Endothelial cell of umbilical vein (primary cell): ENCODE data around the gene SRGAP3. TPM values are rescaled to one million over a fixed set of nuclear protein-coding genes. Genes with fewer than 3 reads are reported as not detected.

Experiments
- BruUV-seq: library from RNA; stranded (reverse); fragments of 400-500 nt; replicated peaks from 2 replicates; lab custom pipeline; 2021; lab: Mats Ljungman, UMichigan
- CTCF ChIA-PET: fragments of 300-600, 350-600 bp; sonication (Branson Sonifier 250); formaldehyde crosslinking; loops from one replicate; lab custom pipeline; 2021; ENCODE audit warnings: antibody characterized with exemption, inconsistent platforms; lab: Charles Lee
- POLR2A ChIA-PET: fragments of 300-600, 350-600 bp; sonication (Branson Sonifier 250); formaldehyde crosslinking; loops from one replicate; lab custom pipeline; 2021; ENCODE audit warnings: antibody characterized with exemption, inconsistent platforms; lab: Charles Lee
- DNase-seq: peaks from one replicate; pipeline ENCODE4 v3.0.0-alpha.2; 2011; ENCODE audit warnings: low read depth, low spot score
- FAIRE-seq: peaks from 2 replicates; lab custom pipeline; 2011; peaks lifted over from hg19 to GRCh38; lab: Jason Lieb, UNC
- H2AFZ ChIP-seq: 2 replicates; pipeline ENCODE4 v1.6.0; 2012; ENCODE audit warnings: low read depth, low read length, control low read depth, inconsistent platforms
- H3K27ac ChIP-seq: 2 replicates; pipeline ENCODE4 v1.5.1; 2011; ENCODE audit warnings: low read depth, mild to moderate bottlenecking, control low read depth, low read length, moderate library complexity; ENCODE audit not compliant: insufficient read depth
- H3K27me3 ChIP-seq, 2 experiments: 2 replicates each; pipeline versions ENCODE4 v1.6.0 to v1.6.1; 2011; ENCODE audit warnings: low read length in 2 of 2, mixed read lengths in 1 of 2; ENCODE audit not compliant: control insufficient read depth in 2 of 2, insufficient read depth in 2 of 2
- H3K36me3 ChIP-seq, 2 experiments: 2 replicates in 1 of 2; 3 replicates in 1 of 2; pipeline ENCODE4 v1.5.1; 2011; ENCODE audit warnings: low read length in 2 of 2, mild to moderate bottlenecking in 1 of 2, moderate library complexity in 1 of 2; ENCODE audit not compliant: control insufficient read depth in 2 of 2, insufficient read depth in 2 of 2; ENCODE audit errors: extremely low read depth in 1 of 2
- H3K4me1 ChIP-seq: 3 replicates; pipeline ENCODE4 v1.5.1; 2011; ENCODE audit warnings: mild to moderate bottlenecking, low read length; ENCODE audit not compliant: control insufficient read depth, insufficient read depth; ENCODE audit errors: extremely low read depth
- H3K4me2 ChIP-seq: 2 replicates; pipeline ENCODE4 v1.6.1; 2011; ENCODE audit warnings: low read length, control low read depth, mixed read lengths; ENCODE audit not compliant: insufficient read depth
- H3K4me3 ChIP-seq, 3 experiments: fragments of 200-600 bp in 1 of 3; sonication (generic), shearing (Covaris generic) in 1 of 3; replicated peaks in 1 of 3; 2 replicates each; pipeline ENCODE4 v1.5.1; 2011 to 2016; ENCODE audit warnings: control low read depth in 3 of 3, low read length in 3 of 3, mild to moderate bottlenecking in 2 of 3, inconsistent platforms in 1 of 3, low read depth in 1 of 3, moderate library complexity in 1 of 3; ENCODE audit not compliant: insufficient read depth in 1 of 3
- H3K79me2 ChIP-seq: 2 replicates; pipeline ENCODE4 v1.6.0; 2012; ENCODE audit warnings: low read length, inconsistent platforms; ENCODE audit not compliant: control insufficient read depth, insufficient read depth
- H3K9ac ChIP-seq: replicated peaks from 2 replicates; pipeline ENCODE3; 2011; ENCODE audit warnings: low read length, control low read depth; ENCODE audit not compliant: insufficient read depth; ENCODE audit errors: extremely low read depth
- H3K9me1 ChIP-seq: replicated peaks from 3 replicates; pipeline ENCODE4 v1.6.0; 2011; ENCODE audit warnings: mild to moderate bottlenecking, low read length; ENCODE audit not compliant: control insufficient read depth, insufficient read depth; ENCODE audit errors: extremely low read depth
- H3K9me3 ChIP-seq: replicated peaks from 2 replicates; pipeline ENCODE4 v1.5.1; 2012; ENCODE audit warnings: low read length, inconsistent platforms; ENCODE audit not compliant: control insufficient read depth, insufficient read depth
- H4K20me1 ChIP-seq: replicated peaks from 2 replicates; pipeline ENCODE3; 2011; ENCODE audit warnings: mild to moderate bottlenecking, low read length; ENCODE audit not compliant: control insufficient read depth, insufficient read depth; ENCODE audit errors: extremely low read depth
- EZH2 ChIP-seq: IDR thresholded peaks from 2 replicates; pipeline ENCODE4 v1.6.1; 2012; ENCODE audit warnings: borderline replicate concordance, low read depth, mild to moderate bottlenecking, moderate library complexity, low read length, inconsistent platforms; ENCODE audit not compliant: severe bottlenecking
- FOS ChIP-seq: IDR thresholded peaks from 2 replicates; pipeline ENCODE4 v1.6.1; 2011; ENCODE audit warnings: mild to moderate bottlenecking, low read length, moderate library complexity, borderline replicate concordance; ENCODE audit not compliant: insufficient read depth
- GATA2 ChIP-seq: IDR thresholded peaks from 2 replicates; pipeline ENCODE4 v1.7.0; 2011; ENCODE audit warnings: low read depth, mild to moderate bottlenecking, moderate library complexity, mixed read lengths, low read length; ENCODE audit not compliant: insufficient read length, insufficient read depth
- JUN ChIP-seq: IDR thresholded peaks from 2 replicates; pipeline ENCODE4 v1.6.1; 2011; ENCODE audit warnings: borderline replicate concordance, low read depth; ENCODE audit not compliant: insufficient read length, insufficient read depth
- MYC ChIP-seq: IDR thresholded peaks from one replicate; pipeline ENCODE4 v1.6.1; 2011; ENCODE audit warnings: mild to moderate bottlenecking, low read depth, low read length
- POLR2A ChIP-seq: IDR thresholded peaks from 2 replicates; pipeline ENCODE4 v1.6.1; 2012; ENCODE audit warnings: low read depth, mild to moderate bottlenecking, control low read depth, low read length
- POLR2AphosphoS5 ChIP-seq: IDR thresholded peaks from 2 replicates; pipeline ENCODE4 v1.6.1; 2012; ENCODE audit warnings: low read depth, mild to moderate bottlenecking, control low read depth, low read length, moderate library complexity; ENCODE audit not compliant: insufficient read depth
- dilution Hi-C: fragments of 300-500 bp; cut with MboI; formaldehyde crosslinking; loops from one replicate; pipeline ENCODE4 v1.15.0; 2019; ENCODE audit warnings: low sequenced_read_pairs; ENCODE audit not compliant: extremely low pct_ligation_motif_present
- intact Hi-C: fragments of 100-400 bp; cut with micrococcal nuclease; formaldehyde crosslinking; loops from one replicate; pipeline ENCODE4 v1.10.0; 2022
- polyA plus RNA-seq, 4 experiments: library from polyadenylated mRNA; depleted of rRNA in 3 of 4; stranded (reverse) in 3 of 4; unstranded in 1 of 4; fragments of >200 nt; gene quantifications; 2 replicates each; pipeline versions ENCODE4 v1.2.1 to v1.2.3, GENCODE V29; 2011 to 2012; ENCODE audit warnings: missing spikeins in 1 of 4
- total RNA-seq: library from RNA; stranded (reverse); gene quantifications from 2 replicates; pipeline ENCODE4 v1.2.3, GENCODE V29; 2021
- TF ChIP-seq, protein P1 (sequence below): IDR thresholded peaks from 2 replicates; pipeline ENCODE4 v1.6.1; 2011; ENCODE audit not compliant: insufficient read depth, insufficient read length
- TF ChIP-seq, protein P2 (sequence below), 2 donors: IDR thresholded peaks; 1 replicate in 1 of 2; 2 replicates in 1 of 2; pipeline ENCODE4 v1.5.1; 2011; ENCODE audit warnings: low read length in 2 of 2, mild to moderate bottlenecking in 2 of 2, moderate library complexity in 2 of 2, control low read depth in 1 of 2, inconsistent platforms in 1 of 2, low read depth in 1 of 2; ENCODE audit not compliant: insufficient read depth in 1 of 2; ENCODE audit errors: extremely low read depth in 1 of 2

SRGAP3 gene
- total and polyA plus RNA-seq, 2 donors (not counting 3 experiments of a cell fraction or from before 2014, with no cell fraction given): 0.06 TPM; not detected in 1

DNA sequence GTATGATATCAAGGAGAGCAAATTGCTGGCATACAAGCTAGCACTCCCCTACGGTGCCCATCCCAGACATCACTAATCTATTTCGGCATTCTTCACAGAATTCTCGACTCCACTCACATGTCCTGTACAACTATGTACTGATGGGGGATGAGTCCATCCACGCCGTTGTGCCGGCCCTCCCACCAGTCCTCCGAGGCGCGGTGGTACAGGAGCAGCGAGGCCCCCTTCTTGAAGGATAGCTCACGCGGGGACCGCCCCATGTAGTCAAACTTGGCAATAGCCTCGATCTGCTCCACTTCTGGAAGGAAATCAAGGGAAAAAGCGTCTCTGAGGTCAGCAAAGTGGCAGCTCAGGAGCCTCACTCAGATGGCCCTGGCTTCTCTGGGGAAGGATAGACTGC lies 255.2 kb downstream of the SRGAP3 start:
- FAIRE-seq (no peak), DNase-seq (no peak)
- Histone ChIP-seq H3K36me3 (no peaks in the 10 kb centered on the region), H3K9me3 (no peaks in the 10 kb centered on the region), H4K20me1 (no peaks in the 10 kb centered on the region), H3K4me1 (no peaks in the 10 kb centered on the region), H3K4me3 (no peak overlapping the region), H3K9ac (no peak overlapping the region), H3K27me3 (no peaks in the 10 kb centered on the region), H2AFZ (no peak overlapping the region), H3K9me1 (no peaks in the 10 kb centered on the region), H3K4me2 (no peak overlapping the region), H3K79me2 (no peaks in the 10 kb centered on the region), H3K27ac (no peak overlapping the region)
- dilution Hi-C loops: no loop called here
- intact Hi-C loops: no loop called here
- TF ChIP-seq JUN (no peak), GATA2 (no peak), POLR2A (no peak), FOS (no peak), EZH2 (no peak), POLR2AphosphoS5 (no peak), MYC (no peak)
- TF ChIP-seq, protein P1, sequence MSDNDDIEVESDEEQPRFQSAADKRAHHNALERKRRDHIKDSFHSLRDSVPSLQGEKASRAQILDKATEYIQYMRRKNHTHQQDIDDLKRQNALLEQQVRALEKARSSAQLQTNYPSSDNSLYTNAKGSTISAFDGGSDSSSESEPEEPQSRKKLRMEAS: no peak
- TF ChIP-seq, protein P2, sequence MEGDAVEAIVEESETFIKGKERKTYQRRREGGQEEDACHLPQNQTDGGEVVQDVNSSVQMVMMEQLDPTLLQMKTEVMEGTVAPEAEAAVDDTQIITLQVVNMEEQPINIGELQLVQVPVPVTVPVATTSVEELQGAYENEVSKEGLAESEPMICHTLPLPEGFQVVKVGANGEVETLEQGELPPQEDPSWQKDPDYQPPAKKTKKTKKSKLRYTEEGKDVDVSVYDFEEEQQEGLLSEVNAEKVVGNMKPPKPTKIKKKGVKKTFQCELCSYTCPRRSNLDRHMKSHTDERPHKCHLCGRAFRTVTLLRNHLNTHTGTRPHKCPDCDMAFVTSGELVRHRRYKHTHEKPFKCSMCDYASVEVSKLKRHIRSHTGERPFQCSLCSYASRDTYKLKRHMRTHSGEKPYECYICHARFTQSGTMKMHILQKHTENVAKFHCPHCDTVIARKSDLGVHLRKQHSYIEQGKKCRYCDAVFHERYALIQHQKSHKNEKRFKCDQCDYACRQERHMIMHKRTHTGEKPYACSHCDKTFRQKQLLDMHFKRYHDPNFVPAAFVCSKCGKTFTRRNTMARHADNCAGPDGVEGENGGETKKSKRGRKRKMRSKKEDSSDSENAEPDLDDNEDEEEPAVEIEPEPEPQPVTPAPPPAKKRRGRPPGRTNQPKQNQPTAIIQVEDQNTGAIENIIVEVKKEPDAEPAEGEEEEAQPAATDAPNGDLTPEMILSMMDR (IDR thresholded peaks at IDR 0.05; ENCODE audit: extremely low read depth in 1 of 2, insufficient read depth in 1 of 2, low read depth in 1 of 2, low read length in 2 of 2): no peak
- BruUV-seq: no TSS peak
- ChIA-PET POLR2A (no interaction called here), CTCF (interaction anchor here (0.8 to 1.5 kb wide), 3 partner anchors 18 to 308 kb away, joined by 3 to 4 read pairs (median 3); no protein-coding TSS in a partner anchor)
